Activated naive CD8-positive, alpha-beta T cell treated with anti-CD3 and anti-CD28 coated beads, Interleukin-2, amount 50 U/mL, for 24 hours (primary cell): Measurements from ENCODE around the gene DDX43.
A peak's percentile ranks its signal among the peaks of the same experiment; 100 is the strongest.
"Not testable (repeated sequence)": the region's sequence is repeated elsewhere in the genome, so short reads cannot be mapped to it uniquely, and the experiment has no call there.

ENCODE experiments used
- ATAC-seq: fragments of 150-1000 bp; cut with Tn5 transposase; one replicate; pipeline ENCODE4 v1.10.0; 2021
- DNase-seq: peaks from one replicate; pipeline ENCODE4 v3.0.0; 2021
- H3K27ac Mint-ChIP-seq: one replicate; pipeline ENCODE4 v1.8.0; 2021; ENCODE audit warnings: mild to moderate bottlenecking, mixed read lengths
- H3K27me3 Mint-ChIP-seq: one replicate; pipeline ENCODE4 v1.8.0; 2021; ENCODE audit warnings: mixed read lengths
- H3K36me3 Mint-ChIP-seq: one replicate; pipeline ENCODE4 v1.8.0; 2021; ENCODE audit warnings: low read depth, mixed read lengths
- H3K4me1 Mint-ChIP-seq: one replicate; pipeline ENCODE4 v1.8.0; 2021; ENCODE audit warnings: mixed read lengths
- H3K4me3 Mint-ChIP-seq: one replicate; pipeline ENCODE4 v1.8.0; 2021; ENCODE audit warnings: mild to moderate bottlenecking, moderate library complexity, mixed read lengths
- H3K9me3 Mint-ChIP-seq: one replicate; pipeline ENCODE4 v1.8.0; 2021; ENCODE audit warnings: mixed read lengths

The DDX43 gene

DNA sequence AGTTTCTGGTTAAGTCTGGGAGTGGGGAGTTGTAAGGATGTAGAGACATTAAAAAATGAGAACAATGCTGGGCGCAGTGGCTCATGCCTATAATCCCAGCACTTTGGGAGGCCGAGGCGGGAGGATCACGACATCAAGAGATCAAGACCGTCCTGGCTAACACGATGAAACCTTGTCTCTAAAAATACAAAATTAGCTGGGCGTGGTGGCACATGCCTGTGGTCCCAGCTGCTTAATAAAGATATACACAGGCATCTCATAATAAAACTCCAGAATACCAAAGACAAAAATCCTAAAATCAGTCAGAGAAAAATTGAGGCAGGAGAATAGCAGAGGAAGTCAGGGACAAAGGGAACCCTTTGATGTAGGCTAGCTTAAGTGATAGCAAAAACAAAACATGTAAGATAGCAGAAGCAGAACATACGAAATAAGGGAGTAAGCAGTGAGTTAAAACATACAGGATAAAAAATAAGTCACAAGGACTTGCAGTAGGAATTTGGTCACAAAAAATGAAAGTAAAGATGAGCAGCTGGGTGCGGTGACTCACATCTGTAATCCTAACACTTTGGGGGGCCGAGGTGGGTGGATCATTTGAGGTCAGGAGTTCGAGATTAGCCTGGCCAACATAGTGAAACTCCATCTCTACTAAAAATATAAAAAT lies 23.6 kb downstream of the DDX43 start:
- H3K36me3 Mint-ChIP-seq, result peaks cover 30% of the 10 kb centered on the region
- no peak for ATAC-seq
- H3K4me3 Mint-ChIP-seq, result no peak overlapping the region
- H3K27me3 Mint-ChIP-seq, result no peaks in the 10 kb centered on the region
- peak overlapping the region; percentile 39 for H3K27ac Mint-ChIP-seq
- H3K4me1 Mint-ChIP-seq, result peaks cover 11% of the 10 kb centered on the region
- H3K9me3 Mint-ChIP-seq, result no peaks in the 10 kb centered on the region
- no peak for DNase-seq

DNA sequence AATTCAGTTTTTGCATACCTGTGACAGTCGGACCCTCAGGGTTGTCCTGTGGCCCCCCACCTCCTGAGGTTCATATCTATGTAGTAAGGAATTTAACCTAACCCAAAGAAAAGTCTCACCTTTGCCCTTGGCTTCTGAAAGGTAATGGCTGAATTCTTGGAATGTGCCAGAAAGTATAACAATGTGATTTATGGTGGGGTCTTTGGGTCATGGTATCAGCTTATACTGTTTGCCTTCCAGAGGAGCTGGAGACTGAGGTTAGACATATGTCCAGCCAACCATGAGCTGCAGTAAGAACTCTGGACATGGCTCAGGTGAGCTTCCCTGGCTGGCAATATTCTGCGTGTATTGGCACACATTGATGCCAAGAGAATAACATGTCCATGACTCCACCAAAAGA lies 26.9 kb downstream of the DDX43 start:
- H3K9me3 Mint-ChIP-seq, result no peaks in the 10 kb centered on the region
- no peak overlapping the region for H3K27ac Mint-ChIP-seq
- no peak for DNase-seq
- H3K27me3 Mint-ChIP-seq, result no peaks in the 10 kb centered on the region
- ATAC-seq, result no peak
- peaks cover 46% of the 10 kb centered on the region for H3K36me3 Mint-ChIP-seq
- no peak overlapping the region for H3K4me3 Mint-ChIP-seq
- H3K4me1 Mint-ChIP-seq, result peaks cover 19% of the 10 kb centered on the region

DNA sequence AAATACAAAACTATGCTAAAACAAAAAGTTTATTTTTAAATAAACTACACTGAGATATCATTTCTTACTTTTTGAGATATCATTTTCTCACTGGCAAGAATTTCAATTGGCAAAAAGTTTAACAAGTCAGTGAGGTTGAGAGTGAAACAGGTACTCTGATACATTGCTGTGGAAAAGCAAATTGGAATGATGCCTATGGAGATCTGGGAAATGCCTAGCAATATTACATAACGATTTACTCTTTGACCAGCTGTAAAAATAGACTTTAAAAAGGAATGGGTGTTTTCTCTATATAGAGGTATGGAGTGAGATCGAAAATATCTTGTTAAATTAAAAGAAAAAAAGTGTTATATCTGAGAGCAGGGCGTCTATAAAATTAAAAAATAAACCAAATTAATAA lies 40.6 kb downstream of the DDX43 start:
- DNase-seq (no peak), ATAC-seq (no peak)
- peaks cover 61% of the 10 kb centered on the region for H3K36me3 Mint-ChIP-seq
- no peaks in the 10 kb centered on the region for H3K27me3 Mint-ChIP-seq
- no peaks in the 10 kb centered on the region for H3K4me1 Mint-ChIP-seq
- no peak overlapping the region for H3K4me3 Mint-ChIP-seq
- no peak overlapping the region for H3K27ac Mint-ChIP-seq
- H3K9me3 Mint-ChIP-seq, result no peaks in the 10 kb centered on the region

DNA sequence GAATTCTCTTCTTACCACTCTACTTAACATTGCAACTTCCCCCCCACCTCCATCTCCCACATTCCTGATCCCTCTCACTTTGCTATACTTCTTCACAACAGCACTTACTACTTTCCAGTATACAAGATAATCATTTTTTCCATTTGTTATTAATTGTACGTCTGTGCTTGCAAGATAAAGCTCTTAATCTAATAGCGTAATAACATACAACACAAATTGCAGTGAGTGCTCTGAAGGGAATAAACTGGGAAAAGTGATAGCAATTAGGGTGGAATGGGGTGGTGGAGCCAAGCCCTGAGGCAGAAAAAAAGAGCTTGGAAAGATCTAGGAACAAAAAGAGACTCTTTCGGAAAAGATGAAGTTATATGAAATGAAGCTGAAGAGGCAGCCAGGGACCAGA lies 48.9 kb downstream of the DDX43 start:
- Mint-ChIP-seq H3K9me3 (no peaks in the 10 kb centered on the region), H3K4me1 (peaks cover 25% of the 10 kb centered on the region), H3K4me3 (no peak overlapping the region), H3K27ac (no peak overlapping the region), H3K36me3 (peaks cover 57% of the 10 kb centered on the region), H3K27me3 (no peaks in the 10 kb centered on the region)
- ATAC-seq (no peak), DNase-seq (no peak)

DNA sequence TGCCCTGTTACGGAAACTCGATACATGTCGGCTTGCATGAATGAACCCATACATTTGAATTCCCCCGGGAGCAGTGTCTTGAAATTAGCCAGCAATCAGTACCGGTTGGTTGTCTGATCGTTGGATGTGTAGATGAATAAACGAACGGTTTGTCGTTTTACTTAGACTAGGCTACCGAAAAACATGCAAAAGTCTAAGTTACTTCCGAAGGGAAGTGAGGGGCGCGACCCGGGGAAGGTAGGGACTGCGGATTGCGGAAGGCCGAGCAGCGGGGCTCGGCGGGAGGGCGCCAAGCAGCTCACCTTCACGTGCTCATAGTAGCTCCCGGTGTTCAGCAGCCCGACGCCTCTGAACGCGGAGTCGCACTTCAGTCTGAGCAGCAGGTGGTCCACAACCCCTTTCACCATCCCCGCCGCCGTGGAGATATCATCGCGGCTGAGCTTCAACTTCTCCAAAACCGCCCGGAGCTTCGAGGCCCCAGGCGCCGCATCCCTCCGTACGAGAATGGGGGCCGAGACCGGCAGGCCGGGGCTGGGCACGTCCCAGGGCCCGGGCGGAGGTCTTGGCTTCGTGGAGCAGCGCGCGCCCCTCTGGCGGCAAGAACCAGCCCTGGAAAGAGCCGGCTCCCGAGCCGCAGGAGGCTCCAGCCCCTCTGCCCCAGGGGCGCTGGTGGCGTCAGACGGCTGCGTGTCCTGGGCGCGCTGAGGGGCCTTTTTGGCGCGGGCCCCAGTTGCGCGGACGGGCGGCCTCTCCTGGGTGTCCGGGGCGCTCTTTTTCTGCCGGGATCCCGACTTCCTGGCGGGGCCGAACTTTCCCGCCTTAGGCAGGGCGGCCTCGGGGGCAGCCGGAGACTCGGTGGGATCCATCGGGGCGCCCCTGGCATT lies 56.8 kb downstream of the DDX43 start:
- no peaks in the 10 kb centered on the region for H3K27me3 Mint-ChIP-seq
- H3K4me3 Mint-ChIP-seq, result peak overlapping the region; percentile 93
- H3K27ac Mint-ChIP-seq, result peak overlapping the region; percentile 88
- ATAC-seq, result peak; percentile 54
- peaks cover 35% of the 10 kb centered on the region for H3K36me3 Mint-ChIP-seq
- H3K4me1 Mint-ChIP-seq, result peaks cover 37% of the 10 kb centered on the region
- peak; percentile 60 for DNase-seq
- no peaks in the 10 kb centered on the region for H3K9me3 Mint-ChIP-seq

DNA sequence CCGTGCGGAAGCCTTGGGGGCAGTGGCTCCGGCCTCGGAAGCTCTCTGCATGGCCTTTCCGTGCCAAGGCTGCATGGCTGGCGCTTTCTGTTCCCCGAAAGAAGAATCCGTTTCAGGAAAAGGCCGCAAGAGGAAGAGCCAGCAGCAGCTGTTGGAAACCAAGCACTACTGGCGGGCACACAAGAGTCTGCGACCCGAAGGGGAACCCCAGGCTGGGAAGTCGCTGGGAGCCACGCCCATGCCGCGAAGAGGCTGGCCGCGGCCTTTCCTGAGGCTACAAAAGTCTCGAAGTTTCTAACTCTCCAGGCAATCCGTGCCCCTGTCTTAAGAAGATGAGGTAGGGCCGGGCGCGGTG lies 57.5 kb downstream of the DDX43 start, which contains the start of gene CGAS:
CGAS (minus strand) TSS at position 191 of the 355 bp plus-strand sequence; CDS start at position 75, 116 bp downstream.
- H3K4me3 Mint-ChIP-seq, result peak within 1 kb of the TSS; percentile 93
- H3K27ac Mint-ChIP-seq, result peak within 1 kb of the TSS; percentile 88
- peaks cover 35% of the 10 kb centered on the region for H3K36me3 Mint-ChIP-seq
- H3K4me1 Mint-ChIP-seq, result peaks cover 37% of the 10 kb centered on the region
- peak; percentile 83 for DNase-seq
- no peaks in the 10 kb centered on the region for H3K27me3 Mint-ChIP-seq
- ATAC-seq, result peak; percentile 94
- H3K9me3 Mint-ChIP-seq, result no peaks in the 10 kb centered on the region

DNA sequence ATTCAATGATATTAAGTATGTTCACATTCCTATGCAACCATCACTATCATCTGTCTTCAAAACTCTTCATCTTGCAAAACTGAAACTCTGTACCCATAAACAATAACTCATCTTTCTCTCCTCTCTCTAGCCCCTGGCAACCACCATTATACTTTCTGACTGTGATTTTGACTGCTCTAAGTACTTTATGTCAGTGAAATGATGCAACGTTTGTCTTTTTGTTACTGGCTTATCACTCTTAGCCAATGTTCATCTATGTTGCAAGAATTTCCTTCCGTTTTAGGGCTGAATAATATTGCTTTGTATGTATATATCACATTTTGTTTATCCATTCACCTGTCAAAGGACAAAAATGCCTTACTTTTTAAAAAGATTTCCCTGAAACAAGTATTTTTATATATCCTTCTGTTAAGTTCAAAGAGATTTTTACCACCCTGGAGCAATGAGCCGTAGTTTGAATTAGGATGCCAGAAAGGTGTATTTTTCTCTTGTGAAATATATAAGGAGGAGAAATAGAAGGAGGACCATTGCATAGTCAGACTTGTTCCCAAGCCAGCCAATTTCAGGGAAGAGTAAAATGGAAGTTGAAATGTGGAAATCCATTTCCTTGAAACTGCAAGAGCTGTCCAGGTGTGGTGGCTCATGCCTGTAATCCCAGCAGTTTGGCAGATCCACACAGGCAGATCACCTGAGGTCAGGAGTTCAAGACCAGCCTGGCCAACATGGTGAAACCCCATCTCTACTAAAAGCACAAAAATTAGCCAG lies 61.4 kb downstream of the DDX43 start:
- DNase-seq, result no peak
- Mint-ChIP-seq H3K4me1 (peaks cover 29% of the 10 kb centered on the region), H3K36me3 (peaks cover 2% of the 10 kb centered on the region), H3K9me3 (no peaks in the 10 kb centered on the region), H3K27me3 (no peaks in the 10 kb centered on the region), H3K27ac (peak overlapping the region; percentile 1), H3K4me3 (no peak overlapping the region)
- ATAC-seq, result no peak

DNA sequence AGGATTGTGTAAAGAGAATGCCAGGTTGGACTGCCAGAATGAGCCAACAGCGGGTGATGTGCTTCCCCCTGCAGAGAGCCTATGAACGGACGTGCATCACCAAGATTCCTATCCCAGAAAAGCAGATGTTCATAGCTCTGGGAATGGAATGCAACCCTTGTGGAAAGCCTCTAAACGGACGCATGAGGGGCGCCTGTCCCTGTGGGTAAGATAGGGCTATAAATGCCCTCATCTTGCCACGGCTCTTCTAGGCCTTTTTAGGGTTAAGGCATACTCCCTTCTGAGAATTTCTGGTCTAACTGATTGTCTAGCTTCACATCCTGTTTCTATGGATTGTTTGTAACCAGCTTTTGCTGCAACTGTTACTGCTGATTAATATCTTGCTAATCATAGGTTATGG lies 64.8 kb downstream of the DDX43 start:
- not testable (repeated sequence) for H3K27me3 Mint-ChIP-seq, DNase-seq, H3K9me3 Mint-ChIP-seq, ATAC-seq
- peaks cover 18% of the 10 kb centered on the region for H3K36me3 Mint-ChIP-seq
- peaks cover 42% of the 10 kb centered on the region for H3K4me1 Mint-ChIP-seq
- peak overlapping the region; percentile 95 for H3K4me3 Mint-ChIP-seq
- H3K27ac Mint-ChIP-seq, result peak overlapping the region; percentile 67

DNA sequence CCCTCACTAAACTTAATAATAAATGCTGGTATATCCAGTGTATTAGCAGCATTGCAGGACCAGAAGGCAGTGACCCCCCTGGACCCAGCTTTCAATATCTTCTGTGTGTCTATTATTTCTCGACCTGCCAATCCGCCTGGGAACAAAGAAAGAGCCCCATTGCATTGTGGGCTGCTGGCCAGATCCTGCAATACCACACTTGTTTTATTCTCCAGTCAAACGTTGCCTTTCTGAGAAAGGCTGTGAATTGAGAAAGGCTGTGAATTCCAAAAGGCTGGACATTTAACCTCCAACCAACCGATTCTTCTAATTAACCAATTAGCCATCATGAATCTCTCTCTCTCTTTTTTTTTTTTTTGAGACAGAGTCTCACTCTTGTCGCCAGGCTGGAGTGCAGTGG lies 65.4 kb downstream of the DDX43 start:
- Mint-ChIP-seq H3K4me3 (peak overlapping the region; percentile 95), H3K9me3 (no peaks in the 10 kb centered on the region), H3K4me1 (peaks cover 42% of the 10 kb centered on the region), H3K27me3 (no peaks in the 10 kb centered on the region), H3K36me3 (peaks cover 18% of the 10 kb centered on the region), H3K27ac (peak overlapping the region; percentile 98)
- ATAC-seq (no peak), DNase-seq (no peak)

DNA sequence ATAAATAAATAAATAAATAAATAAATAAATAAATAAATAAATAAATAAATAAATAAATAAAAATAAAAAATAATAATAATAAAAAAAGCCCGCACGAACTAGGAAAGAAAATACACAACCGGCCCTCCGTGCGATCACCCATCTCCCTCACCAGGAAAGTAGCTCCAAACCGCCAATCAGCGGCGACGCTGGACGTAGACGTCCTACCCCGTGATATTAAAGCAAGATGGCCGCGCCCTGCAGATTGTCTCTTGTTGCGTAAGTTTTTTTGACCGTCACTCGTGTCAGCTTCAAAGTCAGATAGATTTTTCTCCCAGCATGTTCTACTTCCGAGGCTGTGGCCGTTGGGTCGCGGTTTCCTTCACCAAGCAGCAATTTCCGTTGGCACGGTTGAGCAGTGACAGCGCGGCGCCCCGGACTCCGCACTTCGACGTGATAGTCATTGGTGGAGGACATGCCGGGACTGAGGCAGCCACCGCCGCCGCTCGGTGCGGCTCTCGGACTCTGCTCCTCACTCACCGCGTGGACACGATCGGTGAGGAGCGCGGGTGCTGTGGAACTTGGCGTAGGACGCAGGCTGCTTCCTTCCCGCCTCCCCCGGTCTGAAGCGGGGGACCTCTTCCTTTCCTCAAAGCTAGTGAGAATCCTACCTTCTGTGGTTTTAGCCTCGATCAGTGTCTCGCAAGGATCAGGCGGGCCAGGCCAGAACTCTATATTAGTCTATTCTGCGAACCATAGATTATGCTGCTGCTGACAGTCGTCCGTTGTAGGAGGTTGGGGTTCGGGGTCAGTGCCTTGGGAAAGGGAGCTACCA lies 67.1 kb downstream of the DDX43 start, which contains the start of gene MTO1:
MTO1 (plus strand) TSS at position 201 of the 814 bp plus-strand sequence; CDS start at position 319, 118 bp downstream.
- DNase-seq (peak; percentile 79), ATAC-seq (peak; percentile 95)
- Mint-ChIP-seq H3K4me3 (peak within 1 kb of the TSS; percentile 95), H3K9me3 (no peaks in the 10 kb centered on the region), H3K4me1 (peaks cover 41% of the 10 kb centered on the region), H3K27ac (peak within 1 kb of the TSS; percentile 98), H3K36me3 (peaks cover 28% of the 10 kb centered on the region), H3K27me3 (no peaks in the 10 kb centered on the region)
